GM21381 (cell line): ENCODE results near the gene POU2F3.
A peak's percentile ranks its signal among the peaks of the same experiment; 100 is the strongest.

ENCODE experiments used
- ATAC-seq: cut with Tn5 transposase; IDR thresholded peaks from one replicate; pipeline ENCODE4 v1.9.1; 2021; ENCODE audit warnings: mild to moderate bottlenecking, moderate library complexity; ENCODE audit not compliant: unreplicated experiment

POU2F3 gene

GRCh38 chr11:120210626-120211521 lies 29.1 kb upstream of the POU2F3 start, which contains the start of gene OAF:
TSS of gene OAF (plus strand) at chr11:120211032. CDS start at chr11:120211280, 248 bp downstream.
- peak; percentile 76 for ATAC-seq

GRCh38 chr11:120211522-120212258 lies 28.2 kb upstream of the POU2F3 start:
- peak; percentile 17 for ATAC-seq

GRCh38 chr11:120212259-120212878 lies 27.6 kb upstream of the POU2F3 start:
- ATAC-seq, result no peak

- no peak for ATAC-seq
Measured at GRCh38 chr11:120212926-120213325, 27.0 kb upstream of the POU2F3 start.

- no peak for ATAC-seq
Measured at GRCh38 chr11:120214581-120214980, 25.4 kb upstream of the POU2F3 start.

- no peak for ATAC-seq
Measured at GRCh38 chr11:120215634-120216033, 24.3 kb upstream of the POU2F3 start.

- no peak for ATAC-seq
Measured at GRCh38 chr11:120216426-120217102, 23.4 kb upstream of the POU2F3 start.

- ATAC-seq, result no peak
Measured at GRCh38 chr11:120217526-120217925, 22.4 kb upstream of the POU2F3 start.

GRCh38 chr11:120217941-120218694 lies 21.8 kb upstream of the POU2F3 start:
- no peak for ATAC-seq

- ATAC-seq, result no peak
Measured at GRCh38 chr11:120218695-120219033, 21.3 kb upstream of the POU2F3 start.

GRCh38 chr11:120219232-120219937 lies 20.6 kb upstream of the POU2F3 start:
- ATAC-seq, result no peak

- no peak for ATAC-seq
Measured at GRCh38 chr11:120219938-120220746, 19.8 kb upstream of the POU2F3 start.

- no peak for ATAC-seq
Measured at GRCh38 chr11:120220747-120221037, 19.2 kb upstream of the POU2F3 start.

- ATAC-seq, result no peak
Measured at GRCh38 chr11:120221115-120221752, 18.7 kb upstream of the POU2F3 start.

- no peak for ATAC-seq
Measured at GRCh38 chr11:120222916-120223315, 17.0 kb upstream of the POU2F3 start.

- no peak for ATAC-seq
Measured at GRCh38 chr11:120223793-120224192, 16.1 kb upstream of the POU2F3 start.

- no peak for ATAC-seq
Measured at GRCh38 chr11:120224361-120224760, 15.6 kb upstream of the POU2F3 start.
